B cell (primary cell): ENCODE results near the gene OR4D6.

ENCODE experiments used
- CTCF ChIP-seq: fragments of 200-600 bp; IDR thresholded peaks from one replicate; pipeline ENCODE4 v1.8.0; 2022; ENCODE audit warnings: antibody characterized with exemption, mild to moderate bottlenecking
- EZH2 ChIP-seq: IDR thresholded peaks from 2 replicates; pipeline ENCODE4 v1.6.1; 2012; ENCODE audit warnings: borderline replicate concordance, low read depth, mild to moderate bottlenecking, moderate library complexity, low read length; ENCODE audit not compliant: insufficient read depth, poor library complexity, severe bottlenecking

DNA sequence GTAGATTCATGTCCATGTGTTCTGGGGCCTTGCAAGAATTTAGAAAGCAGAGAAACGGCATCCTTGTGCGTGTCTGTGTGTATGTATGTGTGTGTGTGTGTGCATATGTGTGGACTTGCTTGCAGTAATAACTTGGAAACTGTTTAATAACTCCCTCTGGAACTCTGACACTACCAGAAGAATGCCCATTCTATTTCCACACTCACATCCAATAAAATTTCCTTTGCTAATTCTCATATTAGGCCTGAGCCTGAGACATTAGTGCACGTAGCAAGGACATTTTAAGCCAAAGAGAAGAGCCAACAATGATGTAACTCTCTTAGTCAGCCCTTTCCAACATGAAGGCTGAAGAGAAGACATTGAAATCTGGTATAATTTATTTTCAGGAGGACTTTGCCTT, 3.2 kb downstream of the OR4D6 start:
- TF ChIP-seq CTCF (no peak), EZH2 (no peak)
